GM12872 (cell line): Measurements from ENCODE around the gene ZNF878.
A peak's percentile ranks its signal among the peaks of the same experiment; 100 is the strongest.

Experiments used
- TF ChIP-seq, protein P1 (sequence below): IDR thresholded peaks from 3 replicates; pipeline ENCODE4 v1.5.1; 2011; ENCODE audit warnings: low read depth, mild to moderate bottlenecking, low read length, moderate library complexity; ENCODE audit not compliant: insufficient read depth

The ZNF878 gene

DNA sequence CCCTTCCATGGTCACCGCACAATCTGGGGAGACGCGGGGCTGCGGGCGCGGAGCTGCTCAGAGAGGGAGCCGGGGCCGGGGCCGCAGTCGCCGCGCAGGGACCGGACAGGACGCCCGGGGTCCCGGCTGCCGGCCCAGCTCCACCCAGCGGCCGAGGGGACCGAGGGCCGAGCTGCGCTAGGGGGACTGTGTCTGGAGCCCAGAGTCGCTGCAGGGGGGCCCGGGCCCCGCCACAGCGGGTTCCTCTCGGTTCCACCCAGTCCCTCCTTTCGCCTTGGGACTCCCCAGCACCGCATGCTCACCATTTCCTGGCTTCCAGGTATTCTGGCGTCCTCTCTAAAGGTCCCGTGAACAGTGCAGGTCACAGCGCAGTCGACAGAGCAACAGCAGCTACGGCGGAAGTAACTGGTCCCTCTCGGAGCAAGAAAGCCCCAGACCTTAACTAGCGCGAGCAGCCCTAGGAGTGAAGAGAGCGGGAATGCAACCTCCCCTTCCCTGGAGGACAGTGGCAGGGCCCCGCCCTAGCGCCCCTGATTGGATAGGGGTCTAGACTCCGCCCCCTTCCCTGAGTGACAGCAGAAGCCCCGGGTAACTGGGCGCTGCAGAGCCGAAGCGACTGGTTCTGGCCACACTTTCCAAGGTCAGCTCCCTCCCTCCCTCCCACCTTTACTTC, at the start of gene ZNF878:
ZNF878 (minus strand) TSS at position 465 of the 673 bp plus-strand sequence; CDS start at position 305, 160 bp downstream.
- TF ChIP-seq, protein P1, sequence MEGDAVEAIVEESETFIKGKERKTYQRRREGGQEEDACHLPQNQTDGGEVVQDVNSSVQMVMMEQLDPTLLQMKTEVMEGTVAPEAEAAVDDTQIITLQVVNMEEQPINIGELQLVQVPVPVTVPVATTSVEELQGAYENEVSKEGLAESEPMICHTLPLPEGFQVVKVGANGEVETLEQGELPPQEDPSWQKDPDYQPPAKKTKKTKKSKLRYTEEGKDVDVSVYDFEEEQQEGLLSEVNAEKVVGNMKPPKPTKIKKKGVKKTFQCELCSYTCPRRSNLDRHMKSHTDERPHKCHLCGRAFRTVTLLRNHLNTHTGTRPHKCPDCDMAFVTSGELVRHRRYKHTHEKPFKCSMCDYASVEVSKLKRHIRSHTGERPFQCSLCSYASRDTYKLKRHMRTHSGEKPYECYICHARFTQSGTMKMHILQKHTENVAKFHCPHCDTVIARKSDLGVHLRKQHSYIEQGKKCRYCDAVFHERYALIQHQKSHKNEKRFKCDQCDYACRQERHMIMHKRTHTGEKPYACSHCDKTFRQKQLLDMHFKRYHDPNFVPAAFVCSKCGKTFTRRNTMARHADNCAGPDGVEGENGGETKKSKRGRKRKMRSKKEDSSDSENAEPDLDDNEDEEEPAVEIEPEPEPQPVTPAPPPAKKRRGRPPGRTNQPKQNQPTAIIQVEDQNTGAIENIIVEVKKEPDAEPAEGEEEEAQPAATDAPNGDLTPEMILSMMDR, result peak; percentile 32; the same call in 1 of the 3 replicates

DNA sequence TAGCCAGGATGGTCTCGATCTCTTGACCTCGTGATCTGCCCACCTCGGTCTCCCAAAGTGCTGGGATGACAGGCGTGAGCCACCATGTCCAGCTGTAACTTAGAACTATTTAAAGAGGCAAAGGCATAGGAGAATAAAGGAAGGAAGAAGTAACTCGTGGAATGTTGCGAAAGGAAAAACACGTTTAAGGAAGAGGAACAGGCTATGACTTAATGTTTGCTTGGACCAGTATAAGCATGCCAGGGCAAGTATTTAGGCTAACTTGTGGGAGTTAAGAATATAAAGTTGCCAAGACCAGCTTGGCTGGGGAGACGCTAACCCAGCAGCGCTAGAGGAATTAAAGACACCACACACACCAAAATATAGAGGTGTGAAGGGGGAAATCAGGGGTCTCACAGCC, 45.3 kb upstream of the ZNF878 start:
- TF ChIP-seq, protein P1, result no peak

DNA sequence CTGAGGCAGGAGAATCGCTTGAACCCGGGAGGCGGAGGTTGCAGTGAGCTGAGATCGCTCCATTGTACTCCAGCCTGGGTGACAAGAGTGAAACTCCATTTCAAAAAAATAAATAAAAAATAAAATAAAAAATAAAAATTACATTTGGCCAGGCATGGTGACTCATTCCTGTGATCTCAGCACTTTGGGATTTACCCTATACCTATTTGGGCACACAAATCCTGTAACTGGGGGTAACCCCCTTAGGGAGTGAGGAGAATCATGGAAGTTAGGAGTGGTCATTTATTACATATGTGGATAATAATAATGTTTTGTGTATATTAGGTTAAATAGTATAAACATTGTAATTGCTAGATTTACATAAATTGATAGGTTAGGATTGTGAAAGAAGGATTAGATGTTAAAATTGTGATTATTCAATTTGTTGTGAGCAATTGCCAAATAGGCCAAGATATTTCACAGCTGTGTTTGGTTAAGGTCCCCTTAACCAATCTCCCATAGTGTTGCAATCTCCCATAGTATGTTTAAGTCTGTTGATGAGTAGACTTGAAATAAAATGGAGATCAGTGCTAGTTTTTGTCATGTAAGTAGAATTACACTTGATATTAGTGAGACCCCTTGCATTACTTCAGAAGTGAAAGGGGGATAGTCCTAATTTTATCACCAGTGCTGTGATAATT, 42.5 kb upstream of the ZNF878 start:
- TF ChIP-seq, protein P1, result no peak

DNA sequence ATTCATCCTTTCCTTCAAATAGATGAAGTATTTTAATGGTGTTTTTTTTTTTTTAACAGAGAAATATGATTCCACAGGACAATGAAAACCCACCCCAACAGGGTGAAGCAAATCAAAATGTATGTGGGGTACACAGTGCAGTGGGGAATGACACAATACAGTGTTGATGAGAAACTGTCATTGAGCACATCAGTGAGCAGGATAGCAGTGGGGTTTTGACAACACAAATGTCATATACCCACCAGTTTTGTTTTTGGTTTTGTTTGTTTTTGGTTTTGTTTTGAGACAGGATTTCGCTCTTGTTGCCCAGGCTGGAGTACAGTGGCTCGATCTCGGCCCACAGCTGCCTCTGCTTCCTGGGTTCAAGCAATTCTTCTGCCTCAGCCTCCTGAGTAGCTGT, 41.0 kb upstream of the ZNF878 start:
- TF ChIP-seq, protein P1, result no peak

DNA sequence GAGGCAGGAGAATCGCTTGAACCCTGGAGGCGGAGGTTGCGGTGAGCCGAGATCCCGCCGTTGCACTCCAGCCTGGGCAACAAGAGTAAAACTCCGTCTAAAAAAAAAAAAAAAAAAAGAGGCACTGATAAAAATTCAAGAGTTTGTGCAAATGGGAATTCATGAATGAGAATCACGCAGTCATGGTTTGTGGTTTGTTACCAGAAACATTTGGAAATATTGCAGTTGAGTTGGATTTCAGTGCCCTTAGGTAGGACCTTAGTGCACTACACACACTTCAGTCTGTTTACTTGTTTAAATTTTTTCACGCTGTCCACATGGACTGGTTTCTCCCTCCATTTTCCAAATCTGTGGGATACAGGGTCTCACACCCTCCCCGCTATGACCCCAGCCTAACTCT, 40.2 kb upstream of the ZNF878 start:
- TF ChIP-seq, protein P1, result no peak

DNA sequence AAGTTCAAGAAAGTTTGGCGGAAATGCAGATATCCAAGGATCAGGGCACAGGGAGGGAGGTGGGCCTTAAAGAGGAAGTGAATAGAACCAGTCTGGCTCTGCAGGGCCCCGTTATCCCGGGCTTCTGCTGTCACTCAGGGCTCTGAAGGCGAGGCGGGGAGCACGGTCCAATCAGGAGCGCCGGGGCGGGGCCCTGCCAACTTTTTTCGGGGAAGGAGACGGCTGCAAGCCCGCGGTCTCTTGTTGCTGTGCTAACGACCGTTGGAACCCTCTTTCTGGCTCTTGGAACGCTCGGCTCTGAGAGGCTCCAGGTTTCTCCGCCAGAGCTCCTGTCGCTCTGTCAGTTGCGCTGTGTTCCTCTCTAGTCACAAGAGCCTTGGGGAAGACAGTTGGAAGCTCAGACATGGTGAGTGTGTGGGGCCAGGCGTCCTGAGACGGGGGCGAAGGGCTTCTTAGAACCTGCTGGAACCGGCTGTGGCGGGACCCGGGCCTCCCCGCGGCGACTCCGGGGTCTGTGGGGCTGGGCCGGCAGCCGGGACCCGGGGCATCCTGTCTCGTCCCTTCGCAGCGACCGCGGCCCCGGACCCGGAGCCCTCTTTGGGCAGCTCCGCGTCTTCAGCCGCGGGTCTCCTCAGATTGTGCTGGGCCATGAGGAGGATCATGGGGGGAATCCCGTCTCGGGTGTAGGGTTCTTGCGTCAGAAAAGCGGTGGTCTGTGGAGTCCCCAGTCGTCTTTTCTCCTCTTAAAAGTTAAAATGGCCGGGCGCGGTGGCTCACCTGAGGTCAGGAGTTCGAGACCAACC, 39.5 kb upstream of the ZNF878 start:
- TF ChIP-seq, protein P1, result no peak

DNA sequence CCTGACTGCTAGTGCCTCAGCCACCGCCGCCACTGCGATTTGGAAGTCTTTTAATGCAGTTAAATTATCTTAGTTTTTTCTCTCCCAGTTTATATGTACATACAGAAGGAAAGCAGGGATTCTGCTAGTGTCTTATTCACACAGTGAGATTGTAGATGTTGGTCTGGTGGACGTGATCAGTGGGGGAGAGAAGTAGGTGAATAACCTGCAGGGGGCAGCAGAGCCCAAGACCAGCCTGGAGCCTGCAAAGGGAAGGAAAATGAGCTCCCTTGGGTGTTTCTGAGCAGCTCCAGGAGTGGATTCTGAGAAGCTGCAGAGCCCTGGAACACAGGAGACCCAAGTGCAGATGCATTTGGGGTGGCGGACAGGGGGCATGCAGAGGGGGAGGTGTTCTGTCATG, 38.0 kb upstream of the ZNF878 start:
- TF ChIP-seq, protein P1, result peak; percentile 72
